Peyer's patch (tissue), 4 donors: Measurements from ENCODE around the gene NDST1. TPM values are rescaled to one million over a fixed set of nuclear protein-coding genes. Genes with fewer than 3 reads are reported as not detected.
"Not testable (repeated sequence)": the region's sequence is repeated elsewhere in the genome, so short reads cannot be mapped to it uniquely, and the experiment has no call there.

ENCODE experiments used
- DNase-seq, 3 donors: peaks; one replicate each; pipeline ENCODE4 v3.0.0-alpha.2; 2017 to 2019
- H3K27ac ChIP-seq, 4 donors: fragments of 200-600 bp; sonication (generic); one replicate each; pipeline ENCODE4 v1.5.1; 2016 to 2019
- H3K27me3 ChIP-seq, 2 donors: fragments of 200-600 bp; sonication (generic); one replicate each; pipeline ENCODE4 v1.5.1; 2019
- H3K36me3 ChIP-seq, 3 donors: fragments of 200-600 bp; sonication (generic); one replicate each; pipeline ENCODE4 v1.5.1; 2016 to 2019
- H3K4me1 ChIP-seq, 4 donors: fragments of 200-600 bp; sonication (generic); one replicate each; pipeline ENCODE4 v1.5.1; 2016 to 2019
- H3K4me3 ChIP-seq, 4 donors: fragments of 200-600 bp; sonication (generic); 1 replicate in 3 of 4; 2 replicates in 1 of 4; pipeline ENCODE4 v1.5.1; 2016 to 2019; ENCODE audit warnings: mild to moderate bottlenecking in 1 of 4
- H3K9me3 ChIP-seq, 4 donors: fragments of 200-600 bp; sonication (generic); one replicate each; pipeline ENCODE4 v1.5.1; 2016 to 2019; ENCODE audit warnings: mild to moderate bottlenecking in 1 of 4
- POLR2A ChIP-seq, 2 donors: fragments of 450-650 bp; IDR thresholded peaks; one replicate each; pipeline ENCODE4 v1.5.1; 2017; ENCODE audit warnings: antibody characterized with exemption in 2 of 2, mild to moderate bottlenecking in 2 of 2, moderate library complexity in 2 of 2
- total RNA-seq, 4 donors: library from RNA; depleted of rRNA; stranded (reverse); fragments of >200 nt; gene quantifications; one replicate each; pipeline ENCODE4 v1.1.0, GENCODE V29; 2016
- TF ChIP-seq, protein P1 (sequence below), 6 experiments: fragments of 450-650 bp in 4 of 6; fragments of 200-600 bp in 2 of 6; sonication (generic) in 1 of 6; IDR thresholded peaks; one replicate each; pipeline ENCODE4 v1.5.1; 2017 to 2019; ENCODE audit warnings: antibody characterized with exemption in 6 of 6, mild to moderate bottlenecking in 3 of 6, moderate library complexity in 1 of 6

NDST1 gene
- total RNA-seq, 4 donors from 2014 or later, result 80.9 to 168 (median 118) TPM

- H3K4me3 ChIP-seq, result no peak overlapping the region
- TF ChIP-seq POLR2A (IDR thresholded peaks at IDR 0.05), result no peak
- TF ChIP-seq, protein P1, sequence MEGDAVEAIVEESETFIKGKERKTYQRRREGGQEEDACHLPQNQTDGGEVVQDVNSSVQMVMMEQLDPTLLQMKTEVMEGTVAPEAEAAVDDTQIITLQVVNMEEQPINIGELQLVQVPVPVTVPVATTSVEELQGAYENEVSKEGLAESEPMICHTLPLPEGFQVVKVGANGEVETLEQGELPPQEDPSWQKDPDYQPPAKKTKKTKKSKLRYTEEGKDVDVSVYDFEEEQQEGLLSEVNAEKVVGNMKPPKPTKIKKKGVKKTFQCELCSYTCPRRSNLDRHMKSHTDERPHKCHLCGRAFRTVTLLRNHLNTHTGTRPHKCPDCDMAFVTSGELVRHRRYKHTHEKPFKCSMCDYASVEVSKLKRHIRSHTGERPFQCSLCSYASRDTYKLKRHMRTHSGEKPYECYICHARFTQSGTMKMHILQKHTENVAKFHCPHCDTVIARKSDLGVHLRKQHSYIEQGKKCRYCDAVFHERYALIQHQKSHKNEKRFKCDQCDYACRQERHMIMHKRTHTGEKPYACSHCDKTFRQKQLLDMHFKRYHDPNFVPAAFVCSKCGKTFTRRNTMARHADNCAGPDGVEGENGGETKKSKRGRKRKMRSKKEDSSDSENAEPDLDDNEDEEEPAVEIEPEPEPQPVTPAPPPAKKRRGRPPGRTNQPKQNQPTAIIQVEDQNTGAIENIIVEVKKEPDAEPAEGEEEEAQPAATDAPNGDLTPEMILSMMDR (IDR thresholded peaks at IDR 0.05), result peak in 3 of 6 experiments; percentile 2 to 10 (median 8)
- peaks cover 0 to under 1% (median 0%) of the 10 kb centered on the region in 3 donors for H3K36me3 ChIP-seq
- H3K27me3 ChIP-seq, result no peaks in the 10 kb centered on the region
- no peak for DNase-seq
- peaks cover 0 to 82% (median 18%) of the 10 kb centered on the region in 4 donors for H3K4me1 ChIP-seq
- H3K27ac ChIP-seq, result peak overlapping the region in 2 of 4 donors; percentile 88 to 92
- H3K9me3 ChIP-seq, result no peaks in the 10 kb centered on the region
Measured at GRCh38 chr5:150513375-150514309, 5.7 kb downstream of the NDST1 start.

DNA sequence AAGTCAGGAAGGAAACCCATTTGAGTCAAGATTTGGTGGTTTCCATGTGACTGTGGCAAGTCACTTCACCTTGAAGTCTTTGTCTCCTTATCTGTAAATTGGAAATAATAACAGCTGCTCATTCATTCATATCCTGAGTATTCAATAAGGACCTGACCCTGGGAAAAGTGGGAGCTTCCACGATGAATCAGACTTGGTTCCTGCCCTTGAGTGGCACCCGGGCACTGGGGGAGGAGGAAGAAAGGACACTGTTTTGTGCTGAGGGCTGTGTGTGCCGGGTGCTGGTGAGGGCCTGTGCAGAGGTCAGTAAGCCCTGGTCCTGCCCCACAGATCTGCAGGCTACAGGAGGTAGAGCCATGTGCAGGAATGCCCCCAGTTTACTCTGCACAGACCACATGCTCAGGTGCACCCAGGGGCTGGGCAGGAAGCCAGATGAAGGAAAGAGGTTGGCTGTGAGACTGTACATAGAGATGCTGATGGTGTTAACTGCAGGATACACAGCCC, 6.8 kb downstream of the NDST1 start:
- peaks cover 0 to 79% (median 18%) of the 10 kb centered on the region in 4 donors for H3K4me1 ChIP-seq
- H3K36me3 ChIP-seq, result peaks cover 0 to 8% (median 0%) of the 10 kb centered on the region in 3 donors
- peak overlapping the region in 3 of 4 donors; percentile 30 to 92 (median 88) for H3K27ac ChIP-seq
- peak in 2 of 3 donors; percentile 72 to 74 for DNase-seq
- H3K9me3 ChIP-seq, result no peaks in the 10 kb centered on the region
- no peak for TF ChIP-seq POLR2A (IDR thresholded peaks at IDR 0.05)
- TF ChIP-seq, protein P1 (IDR thresholded peaks at IDR 0.05), result no peak
- H3K4me3 ChIP-seq, result no peak overlapping the region
- no peaks in the 10 kb centered on the region for H3K27me3 ChIP-seq

- no peak for DNase-seq
- H3K4me1 ChIP-seq, result peaks cover 0 to 74% (median 13%) of the 10 kb centered on the region in 4 donors
- peak overlapping the region; percentile 10 to 92 (median 59) for H3K27ac ChIP-seq
- no peaks in the 10 kb centered on the region for H3K9me3 ChIP-seq
- H3K4me3 ChIP-seq, result no peak overlapping the region
- no peaks in the 10 kb centered on the region for H3K27me3 ChIP-seq
- TF ChIP-seq POLR2A (IDR thresholded peaks at IDR 0.05), result no peak
- TF ChIP-seq, protein P1 (IDR thresholded peaks at IDR 0.05), result no peak
- peaks cover 0 to 8% (median 0%) of the 10 kb centered on the region in 3 donors for H3K36me3 ChIP-seq
Measured at GRCh38 chr5:150515446-150515845, 7.5 kb downstream of the NDST1 start.

GRCh38 chr5:150516011-150516410, 8.1 kb downstream of the NDST1 start:
- Histone ChIP-seq H3K27ac (peak overlapping the region; percentile 10 to 92 (median 59)), H3K36me3 (peaks cover 0 to 12% (median 0%) of the 10 kb centered on the region in 3 donors), H3K9me3 (no peaks in the 10 kb centered on the region), H3K4me1 (peaks cover 0 to 69% (median 13%) of the 10 kb centered on the region in 4 donors), H3K27me3 (no peaks in the 10 kb centered on the region), H3K4me3 (no peak overlapping the region)
- DNase-seq, result no peak
- TF ChIP-seq, protein P1 (IDR thresholded peaks at IDR 0.05), result no peak
- TF ChIP-seq POLR2A (IDR thresholded peaks at IDR 0.05), result no peak

DNA sequence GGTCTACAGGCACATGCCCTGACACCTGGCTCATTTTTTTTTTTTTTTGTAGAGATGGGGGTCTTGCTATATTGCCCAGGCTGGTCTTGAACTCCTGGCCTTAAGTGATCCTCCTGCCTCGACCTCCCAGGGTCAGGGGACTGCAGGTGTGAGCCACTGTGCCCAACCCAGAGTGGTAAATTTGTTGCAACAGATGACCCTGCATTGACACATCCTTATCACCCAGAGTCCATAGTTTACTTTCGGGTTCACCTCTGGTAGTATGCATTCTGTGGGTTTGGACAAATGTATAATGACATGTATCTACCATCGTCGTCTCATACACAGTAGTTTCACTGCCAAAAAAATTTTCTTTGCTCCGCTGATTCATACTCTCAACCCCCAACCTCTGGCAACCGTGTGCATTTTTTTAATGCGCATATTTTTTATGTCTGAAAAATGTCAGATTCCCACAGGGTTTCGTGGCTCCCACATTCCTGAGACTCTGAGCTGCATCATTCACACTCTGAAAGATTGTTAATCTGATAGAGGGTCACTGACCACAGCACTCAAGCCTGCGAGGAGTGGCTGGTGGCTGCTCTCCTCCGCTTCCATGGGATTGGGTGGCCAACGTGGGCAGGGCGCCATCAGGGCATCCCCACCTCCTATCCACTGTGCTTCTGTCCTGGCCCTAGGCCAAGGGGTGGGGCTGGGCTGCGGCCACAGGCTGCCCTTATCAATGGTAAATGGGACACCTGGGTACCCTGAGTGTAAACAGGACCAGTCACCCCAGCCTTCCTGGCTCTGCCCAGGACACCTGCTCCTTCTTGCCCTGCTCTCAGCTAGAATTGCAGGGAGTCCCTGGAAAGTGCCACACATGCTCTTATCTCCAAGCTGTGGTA, 9.6 kb downstream of the NDST1 start:
- TF ChIP-seq POLR2A (IDR thresholded peaks at IDR 0.05), result peak in 1 of 2 donors; percentile 60
- TF ChIP-seq, protein P1 (IDR thresholded peaks at IDR 0.05), result no peak
- H3K4me1 ChIP-seq, result peaks cover 0 to 68% (median 8%) of the 10 kb centered on the region in 4 donors
- H3K9me3 ChIP-seq, result no peaks in the 10 kb centered on the region
- no peak overlapping the region for H3K4me3 ChIP-seq
- no peaks in the 10 kb centered on the region for H3K27me3 ChIP-seq
- H3K36me3 ChIP-seq, result peaks cover 0 to 21% (median 0%) of the 10 kb centered on the region in 3 donors
- DNase-seq, result peak in 2 of 3 donors; percentile 94 to 97
- peak overlapping the region; percentile 10 to 92 (median 54) for H3K27ac ChIP-seq

DNA sequence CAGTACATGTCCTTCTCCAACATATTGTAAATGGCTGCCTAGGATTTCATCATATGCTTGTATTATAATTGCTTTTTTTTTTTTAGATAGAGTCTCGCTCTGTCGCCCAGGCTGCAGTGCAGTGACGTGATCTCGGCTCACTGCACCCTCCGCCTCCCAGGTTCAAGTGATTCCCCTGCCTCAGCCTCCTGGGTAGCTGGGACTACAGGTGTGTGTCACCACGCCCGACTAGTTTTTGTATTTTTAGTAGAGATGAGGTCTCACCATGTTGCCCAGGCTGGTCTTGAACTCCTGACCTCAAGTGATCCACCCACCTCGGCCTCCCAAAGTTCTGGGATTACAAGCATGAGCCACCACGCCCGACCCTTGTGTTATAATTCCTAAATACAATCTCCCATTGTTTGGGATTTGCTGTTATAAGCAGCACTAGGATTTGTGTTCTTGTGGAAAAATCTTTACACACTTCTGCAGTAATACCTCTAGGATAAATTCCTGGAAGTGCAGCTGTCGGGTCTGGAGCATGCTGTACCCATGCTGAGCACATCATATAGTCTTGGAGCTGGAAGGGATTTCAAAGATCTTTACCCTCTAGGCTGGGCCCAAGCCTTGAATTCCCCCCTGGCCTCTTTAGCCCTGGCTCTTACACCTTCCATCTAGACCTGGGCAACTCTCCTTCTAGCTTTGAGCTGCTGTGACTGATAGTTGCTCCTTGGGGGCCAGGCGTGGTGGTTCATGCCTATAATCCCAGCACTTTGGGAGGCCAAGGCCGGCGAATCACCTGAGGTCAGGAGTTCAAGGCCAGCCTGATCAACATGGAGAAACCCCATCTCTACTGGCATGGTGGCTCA, 11.0 kb downstream of the NDST1 start:
- H3K4me3 ChIP-seq, H3K27me3 ChIP-seq, H3K9me3 ChIP-seq, DNase-seq: not testable (repeated sequence)
- peaks cover 0 to 77% (median 12%) of the 10 kb centered on the region in 4 donors for H3K4me1 ChIP-seq
- H3K27ac ChIP-seq, result peak overlapping the region in 2 of 4 donors; percentile 88 to 92
- H3K36me3 ChIP-seq, result peaks cover 0 to 21% (median 0%) of the 10 kb centered on the region in 3 donors
